GM23248 (cell line): ENCODE measurements around the gene SHROOM3. TPM values are rescaled to one million over a fixed set of nuclear protein-coding genes. Genes with fewer than 3 reads are reported as not detected.

Source experiments
- DNase-seq: peaks from one replicate; pipeline ENCODE4 v3.0.0-alpha.2; 2015
- H2AFZ ChIP-seq: fragments of 200-600 bp; sonication (generic); 2 replicates; pipeline ENCODE4 v1.6.1; 2016; ENCODE audit warnings: antibody characterized with exemption
- H3F3A ChIP-seq: fragments of 200-600 bp; sonication (generic); 2 replicates; pipeline ENCODE4 v1.6.1; 2016; ENCODE audit warnings: mild to moderate bottlenecking, antibody characterized with exemption, mixed run types; ENCODE audit not compliant: insufficient read depth
- H3K27ac ChIP-seq: fragments of 200-600 bp; sonication (generic); 2 replicates; pipeline ENCODE4 v1.5.1; 2016; ENCODE audit warnings: mild to moderate bottlenecking
- H3K27me3 ChIP-seq: fragments of 200-600 bp; sonication (generic); replicated peaks from 2 replicates; pipeline ENCODE4 v1.6.1; 2016; ENCODE audit warnings: mild to moderate bottlenecking; ENCODE audit not compliant: insufficient read depth
- H3K36me3 ChIP-seq: fragments of 200-600 bp; sonication (generic); 2 replicates; pipeline ENCODE4 v1.6.1; 2016; ENCODE audit warnings: low read depth, mild to moderate bottlenecking
- H3K4me1 ChIP-seq: fragments of 200-600 bp; sonication (generic); 2 replicates; pipeline ENCODE4 v1.6.1; 2016; ENCODE audit warnings: mild to moderate bottlenecking; ENCODE audit not compliant: insufficient read depth
- H3K4me2 ChIP-seq: fragments of 200-600 bp; sonication (generic); one replicate; pipeline ENCODE4 v1.6.1; 2016; ENCODE audit warnings: mild to moderate bottlenecking; ENCODE audit not compliant: unreplicated experiment
- H3K4me3 ChIP-seq: fragments of 200-600 bp; sonication (generic); 2 replicates; pipeline ENCODE4 v1.5.1; 2016; ENCODE audit warnings: mild to moderate bottlenecking
- H3K79me2 ChIP-seq: fragments of 200-600 bp; sonication (generic); 2 replicates; pipeline ENCODE4 v1.6.1; 2016; ENCODE audit warnings: mild to moderate bottlenecking; ENCODE audit not compliant: insufficient read depth
- H3K9ac ChIP-seq: fragments of 200-600 bp; sonication (generic); 2 replicates; pipeline ENCODE4 v1.6.1; 2016; ENCODE audit warnings: mild to moderate bottlenecking
- H3K9me2 ChIP-seq: fragments of 200-600 bp; sonication (generic); 2 replicates; pipeline ENCODE4 v1.6.1; 2016; ENCODE audit warnings: mixed run types, mild to moderate bottlenecking, moderate library complexity; ENCODE audit not compliant: insufficient read depth
- H3K9me3 ChIP-seq: fragments of 200-600 bp; sonication (generic); one replicate; pipeline ENCODE4 v1.6.1; 2017; ENCODE audit warnings: low read depth
- H4K20me1 ChIP-seq: fragments of 200-600 bp; sonication (generic); 2 replicates; pipeline ENCODE4 v1.6.0; 2016; ENCODE audit not compliant: insufficient read depth
- EZH2 ChIP-seq: fragments of 200-600 bp; sonication (generic); IDR thresholded peaks from 2 replicates; pipeline ENCODE4 v1.6.1; 2018; ENCODE audit warnings: antibody characterized with exemption, mild to moderate bottlenecking; ENCODE audit not compliant: insufficient read depth, poor library complexity, severe bottlenecking
- EZH2phosphoT487 ChIP-seq: fragments of 200-600 bp; sonication (generic); IDR thresholded peaks from 2 replicates; pipeline ENCODE4 v1.6.1; 2018; ENCODE audit warnings: antibody characterized with exemption, moderate library complexity, mild to moderate bottlenecking, low read depth; ENCODE audit not compliant: insufficient read depth
- WGBS, 2 experiments: methylation state at CpG; one replicate each; pipeline ENCODE4 v1.1.6; 2015 to 2017; ENCODE audit warnings: low lambda C conversion rate in 2 of 2, low coverage in 1 of 2; ENCODE audit errors: missing lambda C conversion rate in 2 of 2; 5-methylcytosine and 5-hydroxymethylcytosine counted together
- in situ Hi-C: fragments of 300-500 bp; cut with MboI; formaldehyde crosslinking; loops from 2 replicates; pipeline ENCODE4 v1.15.0; 2020
- polyA plus RNA-seq: library from polyadenylated mRNA; unstranded; fragments of >200 nt; fragmentation: Nextera tagmentation; extraction: Ambion mirVana; gene quantifications from 2 replicates; pipeline ENCODE4 v1.2.1, GENCODE V29; 2016
- total RNA-seq: library from RNA; depleted of rRNA; stranded (reverse); fragments of >200 nt; shearing (Covaris generic); gene quantifications from 2 replicates; pipeline ENCODE4 v1.2.3, GENCODE V29; 2014

The SHROOM3 gene
- total and polyA plus RNA-seq, 2 experiments from 2014 or later = 9.7 to 44.6 TPM

- Histone ChIP-seq H2AFZ (no peak overlapping the region), H3K36me3 (no peaks in the 10 kb centered on the region), H3K4me2 (no peak overlapping the region), H3K4me3 (no peak overlapping the region), H3K9ac (no peak overlapping the region), H3K9me3 (no peaks in the 10 kb centered on the region), H3F3A (no peaks in the 10 kb centered on the region), H4K20me1 (no peaks in the 10 kb centered on the region), H3K9me2 (no peaks in the 10 kb centered on the region), H3K27me3 (peaks cover 49% of the 10 kb centered on the region), H3K79me2 (no peaks in the 10 kb centered on the region), H3K4me1 (no peaks in the 10 kb centered on the region), H3K27ac (no peak overlapping the region)
- no peak for DNase-seq
- TF ChIP-seq EZH2phosphoT487 = no peak
- no peak for TF ChIP-seq EZH2
- in situ Hi-C loops = no loop called here
- WGBS, 2 experiments = 64 to 65% methylated on average over 3 of the region's 3 CpGs
Measured at GRCh38 chr4:76401654-76402053, 33.4 kb upstream of the SHROOM3 start.

GRCh38 chr4:76406081-76406480 is 28.9 kb upstream of the SHROOM3 start:
- no peaks in the 10 kb centered on the region for H4K20me1 ChIP-seq
- no peaks in the 10 kb centered on the region for H3K79me2 ChIP-seq
- H3K9ac ChIP-seq = no peak overlapping the region
- H3K36me3 ChIP-seq = no peaks in the 10 kb centered on the region
- no peaks in the 10 kb centered on the region for H3F3A ChIP-seq
- no peaks in the 10 kb centered on the region for H3K9me3 ChIP-seq
- DNase-seq = no peak
- WGBS, 2 experiments = 58 to 63% methylated on average over 5 of the region's 5 CpGs
- H3K27ac ChIP-seq = no peak overlapping the region
- no peak overlapping the region for H2AFZ ChIP-seq
- TF ChIP-seq EZH2 (no peak), EZH2phosphoT487 (no peak)
- no peaks in the 10 kb centered on the region for H3K9me2 ChIP-seq
- H3K27me3 ChIP-seq = peaks cover 46% of the 10 kb centered on the region
- H3K4me2 ChIP-seq = no peak overlapping the region
- in situ Hi-C loops = no loop called here
- no peaks in the 10 kb centered on the region for H3K4me1 ChIP-seq
- no peak overlapping the region for H3K4me3 ChIP-seq

GRCh38 chr4:76407440-76408119 is 27.4 kb upstream of the SHROOM3 start:
- H3K27me3 ChIP-seq = peaks cover 41% of the 10 kb centered on the region
- no peaks in the 10 kb centered on the region for H3F3A ChIP-seq
- no peak overlapping the region for H3K9ac ChIP-seq
- no peaks in the 10 kb centered on the region for H3K9me3 ChIP-seq
- H3K36me3 ChIP-seq = no peaks in the 10 kb centered on the region
- H3K4me1 ChIP-seq = no peaks in the 10 kb centered on the region
- H4K20me1 ChIP-seq = no peaks in the 10 kb centered on the region
- no peak for DNase-seq
- H2AFZ ChIP-seq = no peak overlapping the region
- no peak overlapping the region for H3K4me3 ChIP-seq
- TF ChIP-seq EZH2 (no peak), EZH2phosphoT487 (no peak)
- no peak overlapping the region for H3K4me2 ChIP-seq
- H3K79me2 ChIP-seq = no peaks in the 10 kb centered on the region
- WGBS, 2 experiments = 48 to 52% methylated on average over 5 of the region's 5 CpGs
- H3K9me2 ChIP-seq = no peaks in the 10 kb centered on the region
- in situ Hi-C loops = no loop called here
- H3K27ac ChIP-seq = no peak overlapping the region

- 79 to 81% methylated on average over 3 of the region's 3 CpGs for WGBS, 2 experiments
- no peak overlapping the region for H3K4me3 ChIP-seq
- no peaks in the 10 kb centered on the region for H4K20me1 ChIP-seq
- H2AFZ ChIP-seq = no peak overlapping the region
- DNase-seq = no peak
- H3K27ac ChIP-seq = no peak overlapping the region
- H3K79me2 ChIP-seq = no peaks in the 10 kb centered on the region
- peaks cover 20% of the 10 kb centered on the region; the same call in 1 of the 2 replicates for H3K27me3 ChIP-seq
- no peaks in the 10 kb centered on the region for H3F3A ChIP-seq
- in situ Hi-C loops = no loop called here
- TF ChIP-seq EZH2phosphoT487 = no peak
- no peak for TF ChIP-seq EZH2
- H3K4me1 ChIP-seq = no peaks in the 10 kb centered on the region
- H3K9me3 ChIP-seq = no peaks in the 10 kb centered on the region
- no peak overlapping the region for H3K4me2 ChIP-seq
- H3K36me3 ChIP-seq = no peaks in the 10 kb centered on the region
- no peak overlapping the region for H3K9ac ChIP-seq
- no peaks in the 10 kb centered on the region for H3K9me2 ChIP-seq
Measured at GRCh38 chr4:76410636-76411035, 24.4 kb upstream of the SHROOM3 start.
